H1 (cell line): ENCODE data around the gene NAA25.

Experiments
- EZH2 ChIP-seq: fragments of 200-600 bp; sonication (generic); IDR thresholded peaks from 2 replicates; pipeline ENCODE4 v1.7.1; 2012; ENCODE audit warnings: low read depth, mild to moderate bottlenecking, moderate library complexity, low read length, inconsistent platforms; ENCODE audit not compliant: severe bottlenecking
- JUND ChIP-seq: IDR thresholded peaks from 2 replicates; pipeline ENCODE4 v1.6.1; 2011; ENCODE audit warnings: mild to moderate bottlenecking, improper control_type of control experiment, low read length
- NRF1 ChIP-seq: IDR thresholded peaks from 2 replicates; pipeline ENCODE4 v1.6.1; 2011; ENCODE audit warnings: mild to moderate bottlenecking, low read depth, low read length, improper control_type of control experiment
- POLR2A ChIP-seq, 2 experiments: IDR thresholded peaks; 1 replicate in 1 of 2; 2 replicates in 1 of 2; pipeline ENCODE4 v1.6.1; 2011; ENCODE audit warnings: low read depth in 2 of 2, low read length in 2 of 2, mild to moderate bottlenecking in 2 of 2; ENCODE audit errors: control extremely low read depth in 1 of 2
- SP2 ChIP-seq: IDR thresholded peaks from 2 replicates; pipeline ENCODE4 v1.6.1; 2012; ENCODE audit warnings: mild to moderate bottlenecking, low read length, inconsistent platforms
- TBP ChIP-seq: IDR thresholded peaks from 2 replicates; pipeline ENCODE4 v1.6.1; 2011; ENCODE audit warnings: low read depth, low read length, improper control_type of control experiment
- TF ChIP-seq, protein P1 (sequence below), 3 experiments: IDR thresholded peaks; 1 replicate in 2 of 3; 2 replicates in 1 of 3; pipeline versions ENCODE4 v1.5.1 to v1.6.1; 2011; ENCODE audit warnings: low read length in 3 of 3, mild to moderate bottlenecking in 3 of 3, inconsistent platforms in 2 of 3, low read depth in 1 of 3, moderate library complexity in 1 of 3; ENCODE audit not compliant: insufficient read depth in 1 of 3; ENCODE audit errors: control extremely low read depth in 1 of 3
- TF ChIP-seq, protein P2 (sequence below): IDR thresholded peaks from 2 replicates; pipeline ENCODE4 v1.6.1; 2012; ENCODE audit warnings: low read length, inconsistent platforms
- TF ChIP-seq, protein P3 (sequence below): fragments of 300-600 bp; sonication (generic); IDR thresholded peaks from 2 replicates; pipeline ENCODE4 v1.7.1; 2012; ENCODE audit warnings: low read length, moderate library complexity, mild to moderate bottlenecking, inconsistent platforms; ENCODE audit not compliant: insufficient replicate concordance

DNA sequence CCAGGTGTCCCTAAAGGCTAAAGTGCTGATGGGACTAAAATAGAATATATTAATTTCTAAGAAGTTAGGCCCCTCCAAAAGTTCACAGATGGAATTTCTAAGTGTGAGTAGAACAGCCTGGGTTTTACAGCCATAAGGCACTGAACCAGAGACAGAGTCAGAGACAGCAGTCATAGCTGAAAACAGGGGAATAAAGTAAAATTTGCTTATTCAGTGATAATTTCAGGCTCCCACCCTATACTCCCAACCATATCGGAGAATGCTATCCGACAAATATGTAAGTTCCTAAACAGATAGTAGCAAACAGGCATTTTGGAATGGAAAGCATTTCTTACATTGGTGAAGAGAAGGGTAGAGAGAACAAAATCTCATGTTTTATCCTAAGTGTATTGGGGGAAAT lies 45.3 kb downstream of the NAA25 start:
- TF ChIP-seq, protein P1, sequence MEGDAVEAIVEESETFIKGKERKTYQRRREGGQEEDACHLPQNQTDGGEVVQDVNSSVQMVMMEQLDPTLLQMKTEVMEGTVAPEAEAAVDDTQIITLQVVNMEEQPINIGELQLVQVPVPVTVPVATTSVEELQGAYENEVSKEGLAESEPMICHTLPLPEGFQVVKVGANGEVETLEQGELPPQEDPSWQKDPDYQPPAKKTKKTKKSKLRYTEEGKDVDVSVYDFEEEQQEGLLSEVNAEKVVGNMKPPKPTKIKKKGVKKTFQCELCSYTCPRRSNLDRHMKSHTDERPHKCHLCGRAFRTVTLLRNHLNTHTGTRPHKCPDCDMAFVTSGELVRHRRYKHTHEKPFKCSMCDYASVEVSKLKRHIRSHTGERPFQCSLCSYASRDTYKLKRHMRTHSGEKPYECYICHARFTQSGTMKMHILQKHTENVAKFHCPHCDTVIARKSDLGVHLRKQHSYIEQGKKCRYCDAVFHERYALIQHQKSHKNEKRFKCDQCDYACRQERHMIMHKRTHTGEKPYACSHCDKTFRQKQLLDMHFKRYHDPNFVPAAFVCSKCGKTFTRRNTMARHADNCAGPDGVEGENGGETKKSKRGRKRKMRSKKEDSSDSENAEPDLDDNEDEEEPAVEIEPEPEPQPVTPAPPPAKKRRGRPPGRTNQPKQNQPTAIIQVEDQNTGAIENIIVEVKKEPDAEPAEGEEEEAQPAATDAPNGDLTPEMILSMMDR (IDR thresholded peaks at IDR 0.05; ENCODE audit: control extremely low read depth in 1 of 3, insufficient read depth in 1 of 3, low read depth in 1 of 3, low read length in 3 of 3): no peak
- TF ChIP-seq, protein P2, sequence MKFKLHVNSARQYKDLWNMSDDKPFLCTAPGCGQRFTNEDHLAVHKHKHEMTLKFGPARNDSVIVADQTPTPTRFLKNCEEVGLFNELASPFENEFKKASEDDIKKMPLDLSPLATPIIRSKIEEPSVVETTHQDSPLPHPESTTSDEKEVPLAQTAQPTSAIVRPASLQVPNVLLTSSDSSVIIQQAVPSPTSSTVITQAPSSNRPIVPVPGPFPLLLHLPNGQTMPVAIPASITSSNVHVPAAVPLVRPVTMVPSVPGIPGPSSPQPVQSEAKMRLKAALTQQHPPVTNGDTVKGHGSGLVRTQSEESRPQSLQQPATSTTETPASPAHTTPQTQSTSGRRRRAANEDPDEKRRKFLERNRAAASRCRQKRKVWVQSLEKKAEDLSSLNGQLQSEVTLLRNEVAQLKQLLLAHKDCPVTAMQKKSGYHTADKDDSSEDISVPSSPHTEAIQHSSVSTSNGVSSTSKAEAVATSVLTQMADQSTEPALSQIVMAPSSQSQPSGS: no peak
- TF ChIP-seq EZH2 (no peak), JUND (no peak), POLR2A (IDR thresholded peaks at IDR 0.05; ENCODE audit: control extremely low read depth in 1 of 2, low read depth in 2 of 2, low read length in 2 of 2) (no peak), NRF1 (no peak), TBP (no peak), SP2 (no peak)
- TF ChIP-seq, protein P3, sequence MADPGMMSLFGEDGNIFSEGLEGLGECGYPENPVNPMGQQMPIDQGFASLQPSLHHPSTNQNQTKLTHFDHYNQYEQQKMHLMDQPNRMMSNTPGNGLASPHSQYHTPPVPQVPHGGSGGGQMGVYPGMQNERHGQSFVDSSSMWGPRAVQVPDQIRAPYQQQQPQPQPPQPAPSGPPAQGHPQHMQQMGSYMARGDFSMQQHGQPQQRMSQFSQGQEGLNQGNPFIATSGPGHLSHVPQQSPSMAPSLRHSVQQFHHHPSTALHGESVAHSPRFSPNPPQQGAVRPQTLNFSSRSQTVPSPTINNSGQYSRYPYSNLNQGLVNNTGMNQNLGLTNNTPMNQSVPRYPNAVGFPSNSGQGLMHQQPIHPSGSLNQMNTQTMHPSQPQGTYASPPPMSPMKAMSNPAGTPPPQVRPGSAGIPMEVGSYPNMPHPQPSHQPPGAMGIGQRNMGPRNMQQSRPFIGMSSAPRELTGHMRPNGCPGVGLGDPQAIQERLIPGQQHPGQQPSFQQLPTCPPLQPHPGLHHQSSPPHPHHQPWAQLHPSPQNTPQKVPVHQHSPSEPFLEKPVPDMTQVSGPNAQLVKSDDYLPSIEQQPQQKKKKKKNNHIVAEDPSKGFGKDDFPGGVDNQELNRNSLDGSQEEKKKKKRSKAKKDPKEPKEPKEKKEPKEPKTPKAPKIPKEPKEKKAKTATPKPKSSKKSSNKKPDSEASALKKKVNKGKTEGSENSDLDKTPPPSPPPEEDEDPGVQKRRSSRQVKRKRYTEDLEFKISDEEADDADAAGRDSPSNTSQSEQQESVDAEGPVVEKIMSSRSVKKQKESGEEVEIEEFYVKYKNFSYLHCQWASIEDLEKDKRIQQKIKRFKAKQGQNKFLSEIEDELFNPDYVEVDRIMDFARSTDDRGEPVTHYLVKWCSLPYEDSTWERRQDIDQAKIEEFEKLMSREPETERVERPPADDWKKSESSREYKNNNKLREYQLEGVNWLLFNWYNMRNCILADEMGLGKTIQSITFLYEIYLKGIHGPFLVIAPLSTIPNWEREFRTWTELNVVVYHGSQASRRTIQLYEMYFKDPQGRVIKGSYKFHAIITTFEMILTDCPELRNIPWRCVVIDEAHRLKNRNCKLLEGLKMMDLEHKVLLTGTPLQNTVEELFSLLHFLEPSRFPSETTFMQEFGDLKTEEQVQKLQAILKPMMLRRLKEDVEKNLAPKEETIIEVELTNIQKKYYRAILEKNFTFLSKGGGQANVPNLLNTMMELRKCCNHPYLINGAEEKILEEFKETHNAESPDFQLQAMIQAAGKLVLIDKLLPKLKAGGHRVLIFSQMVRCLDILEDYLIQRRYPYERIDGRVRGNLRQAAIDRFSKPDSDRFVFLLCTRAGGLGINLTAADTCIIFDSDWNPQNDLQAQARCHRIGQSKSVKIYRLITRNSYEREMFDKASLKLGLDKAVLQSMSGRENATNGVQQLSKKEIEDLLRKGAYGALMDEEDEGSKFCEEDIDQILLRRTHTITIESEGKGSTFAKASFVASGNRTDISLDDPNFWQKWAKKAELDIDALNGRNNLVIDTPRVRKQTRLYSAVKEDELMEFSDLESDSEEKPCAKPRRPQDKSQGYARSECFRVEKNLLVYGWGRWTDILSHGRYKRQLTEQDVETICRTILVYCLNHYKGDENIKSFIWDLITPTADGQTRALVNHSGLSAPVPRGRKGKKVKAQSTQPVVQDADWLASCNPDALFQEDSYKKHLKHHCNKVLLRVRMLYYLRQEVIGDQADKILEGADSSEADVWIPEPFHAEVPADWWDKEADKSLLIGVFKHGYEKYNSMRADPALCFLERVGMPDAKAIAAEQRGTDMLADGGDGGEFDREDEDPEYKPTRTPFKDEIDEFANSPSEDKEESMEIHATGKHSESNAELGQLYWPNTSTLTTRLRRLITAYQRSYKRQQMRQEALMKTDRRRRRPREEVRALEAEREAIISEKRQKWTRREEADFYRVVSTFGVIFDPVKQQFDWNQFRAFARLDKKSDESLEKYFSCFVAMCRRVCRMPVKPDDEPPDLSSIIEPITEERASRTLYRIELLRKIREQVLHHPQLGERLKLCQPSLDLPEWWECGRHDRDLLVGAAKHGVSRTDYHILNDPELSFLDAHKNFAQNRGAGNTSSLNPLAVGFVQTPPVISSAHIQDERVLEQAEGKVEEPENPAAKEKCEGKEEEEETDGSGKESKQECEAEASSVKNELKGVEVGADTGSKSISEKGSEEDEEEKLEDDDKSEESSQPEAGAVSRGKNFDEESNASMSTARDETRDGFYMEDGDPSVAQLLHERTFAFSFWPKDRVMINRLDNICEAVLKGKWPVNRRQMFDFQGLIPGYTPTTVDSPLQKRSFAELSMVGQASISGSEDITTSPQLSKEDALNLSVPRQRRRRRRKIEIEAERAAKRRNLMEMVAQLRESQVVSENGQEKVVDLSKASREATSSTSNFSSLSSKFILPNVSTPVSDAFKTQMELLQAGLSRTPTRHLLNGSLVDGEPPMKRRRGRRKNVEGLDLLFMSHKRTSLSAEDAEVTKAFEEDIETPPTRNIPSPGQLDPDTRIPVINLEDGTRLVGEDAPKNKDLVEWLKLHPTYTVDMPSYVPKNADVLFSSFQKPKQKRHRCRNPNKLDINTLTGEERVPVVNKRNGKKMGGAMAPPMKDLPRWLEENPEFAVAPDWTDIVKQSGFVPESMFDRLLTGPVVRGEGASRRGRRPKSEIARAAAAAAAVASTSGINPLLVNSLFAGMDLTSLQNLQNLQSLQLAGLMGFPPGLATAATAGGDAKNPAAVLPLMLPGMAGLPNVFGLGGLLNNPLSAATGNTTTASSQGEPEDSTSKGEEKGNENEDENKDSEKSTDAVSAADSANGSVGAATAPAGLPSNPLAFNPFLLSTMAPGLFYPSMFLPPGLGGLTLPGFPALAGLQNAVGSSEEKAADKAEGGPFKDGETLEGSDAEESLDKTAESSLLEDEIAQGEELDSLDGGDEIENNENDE: no peak
